HepG2 (cell line): Measurements from ENCODE around the gene SIRT7. TPM values are rescaled to one million over a fixed set of nuclear protein-coding genes. Genes with fewer than 3 reads are reported as not detected.

Source experiments
- CSRNP1 ChIP-seq: sonication (generic); formaldehyde crosslinking; IDR thresholded peaks from 2 replicates; pipeline ENCODE4 v1.8.1; 2023; ENCODE audit warnings: mild to moderate bottlenecking, missing genetic modification reagents
- EEA1 ChIP-seq: sonication (generic); formaldehyde crosslinking; IDR thresholded peaks from 2 replicates; pipeline ENCODE4 v1.5.1; 2020; ENCODE audit warnings: mild to moderate bottlenecking, missing genetic modification reagents, borderline replicate concordance
- MAF1 ChIP-seq: sonication (generic); formaldehyde crosslinking; IDR thresholded peaks from 2 replicates; pipeline ENCODE4 v1.5.0; 2020; ENCODE audit warnings: missing genetic modification reagents, borderline replicate concordance
- MEF2D ChIP-seq: sonication (generic); formaldehyde crosslinking; IDR thresholded peaks from 2 replicates; pipeline ENCODE4 v1.5.1; 2020; ENCODE audit warnings: mild to moderate bottlenecking, missing genetic modification reagents
- PPARG ChIP-seq: conservative IDR thresholded peaks from 2 replicates; pipeline ENCODE4 v1.6.1; 2016; ENCODE audit warnings: missing biosample characterization, missing genetic modification reagents
- REST ChIP-seq, 2 experiments: IDR thresholded peaks; 2 replicates each; pipeline ENCODE4 v1.6.1; 2011 to 2012; ENCODE audit warnings: low read length in 2 of 2, borderline replicate concordance in 1 of 2, low read depth in 1 of 2, mild to moderate bottlenecking in 1 of 2, moderate library complexity in 1 of 2
- RXRA ChIP-seq: sonication (generic); formaldehyde crosslinking; IDR thresholded peaks from 2 replicates; pipeline ENCODE4 v1.5.1; 2020; ENCODE audit warnings: missing genetic modification reagents
- SKI ChIP-seq: fragments of 450-650 bp; IDR thresholded peaks from one replicate; pipeline ENCODE4 v1.6.1; 2018; ENCODE audit warnings: mild to moderate bottlenecking; ENCODE audit not compliant: partially characterized antibody
- SPEN ChIP-seq: sonication (generic); formaldehyde crosslinking; IDR thresholded peaks from 2 replicates; pipeline ENCODE4 v1.5.1; 2020; ENCODE audit warnings: low read depth, mild to moderate bottlenecking, missing genetic modification reagents
- ZBTB20 ChIP-seq: sonication (generic); formaldehyde crosslinking; IDR thresholded peaks from 2 replicates; pipeline ENCODE4 v1.8.1; 2023; ENCODE audit warnings: missing genetic modification reagents, low read depth, mild to moderate bottlenecking, borderline replicate concordance
- ZBTB42 ChIP-seq: sonication (generic); formaldehyde crosslinking; IDR thresholded peaks from 2 replicates; pipeline ENCODE4 v1.5.0; 2020; ENCODE audit warnings: mild to moderate bottlenecking, missing genetic modification reagents
- ZFP62 ChIP-seq: sonication (generic); formaldehyde crosslinking; IDR thresholded peaks from 2 replicates; pipeline ENCODE4 v1.4.0; 2020; ENCODE audit warnings: missing genetic modification reagents
- ZNF441 ChIP-seq: sonication (generic); formaldehyde crosslinking; IDR thresholded peaks from 2 replicates; pipeline ENCODE4 v1.7.0; 2021; ENCODE audit warnings: missing genetic modification reagents, borderline replicate concordance
- ZNF512 ChIP-seq: sonication (generic); formaldehyde crosslinking; IDR thresholded peaks from 2 replicates; pipeline ENCODE4 v1.4.0; 2020; ENCODE audit warnings: mild to moderate bottlenecking, missing genetic modification reagents
- ZNF598 ChIP-seq: sonication (generic); formaldehyde crosslinking; IDR thresholded peaks from 2 replicates; pipeline ENCODE4 v1.5.1; 2020; ENCODE audit warnings: mild to moderate bottlenecking, missing genetic modification reagents, borderline replicate concordance
- ZNF639 ChIP-seq: conservative IDR thresholded peaks from 2 replicates; pipeline ENCODE4 v1.6.1; 2018; ENCODE audit warnings: missing genetic modification reagents
- ZNF772 ChIP-seq: sonication (generic); formaldehyde crosslinking; IDR thresholded peaks from 2 replicates; pipeline ENCODE4 v1.5.0; 2020; ENCODE audit warnings: mild to moderate bottlenecking, missing genetic modification reagents
- polyA plus RNA-seq, 8 experiments: library from polyadenylated mRNA; depleted of rRNA in 3 of 8; stranded (reverse) in 7 of 8; unstranded in 1 of 8; fragments of >200 nt; fragmentation: Illumina TruSeq in 4 of 8; extraction: Trizol in 4 of 8; gene quantifications; 2 replicates each; pipeline versions ENCODE4 v1.2.1 to v1.2.3, GENCODE V29; 2011 to 2016; ENCODE audit warnings: low read depth in 4 of 8, missing spikeins in 1 of 8, mixed read lengths in 1 of 8; ENCODE audit not compliant: insufficient read depth in 1 of 8
- total RNA-seq, 5 experiments: library from RNA; depleted of rRNA; stranded (reverse); fragments of >200 nt; fragmentation: Illumina TruSeq; extraction: Trizol; gene quantifications; 2 replicates each; pipeline ENCODE4 v1.2.3, GENCODE V29; 2016; ENCODE audit warnings: low read depth in 1 of 5
- TF ChIP-seq, protein P1 (sequence below): sonication (generic); formaldehyde crosslinking; IDR thresholded peaks from 2 replicates; pipeline ENCODE4 v1.5.0; 2020; ENCODE audit warnings: missing genetic modification reagents
- TF ChIP-seq, protein P2 (sequence below): sonication (generic); formaldehyde crosslinking; conservative IDR thresholded peaks from 2 replicates; pipeline ENCODE4 v1.4.0; 2020; ENCODE audit warnings: missing genetic modification reagents

SIRT7 gene
- total and polyA plus RNA-seq, 2 of the 13 experiments (the other 11 are each of a cell fraction or from before 2014, with no cell fraction given): 8.3 to 24.8 TPM

GRCh38 chr17:81932333-81932983 lies 14.5 kb upstream of the SIRT7 start (continued):
- no peak for TF ChIP-seq EEA1 (CRISPR knock-in tag)
- TF ChIP-seq ZNF598: no peak
- peak; percentile 27; the same call in 1 of the 2 replicates for TF ChIP-seq SPEN (CRISPR knock-in tag)
- no peak for TF ChIP-seq ZNF512 (CRISPR knock-in tag)
- TF ChIP-seq CSRNP1 (CRISPR knock-in tag): no peak
- TF ChIP-seq, protein P1, sequence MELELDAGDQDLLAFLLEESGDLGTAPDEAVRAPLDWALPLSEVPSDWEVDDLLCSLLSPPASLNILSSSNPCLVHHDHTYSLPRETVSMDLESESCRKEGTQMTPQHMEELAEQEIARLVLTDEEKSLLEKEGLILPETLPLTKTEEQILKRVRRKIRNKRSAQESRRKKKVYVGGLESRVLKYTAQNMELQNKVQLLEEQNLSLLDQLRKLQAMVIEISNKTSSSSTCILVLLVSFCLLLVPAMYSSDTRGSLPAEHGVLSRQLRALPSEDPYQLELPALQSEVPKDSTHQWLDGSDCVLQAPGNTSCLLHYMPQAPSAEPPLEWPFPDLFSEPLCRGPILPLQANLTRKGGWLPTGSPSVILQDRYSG (CRISPR knock-in tag): no peak
- no peak for TF ChIP-seq ZBTB20 (CRISPR knock-in tag)
- TF ChIP-seq ZFP62 (CRISPR knock-in tag): no peak
- no peak for TF ChIP-seq REST (IDR thresholded peaks at IDR 0.05; ENCODE audit: borderline replicate concordance in 1 of 2, low read depth in 1 of 2, low read length in 2 of 2)
- no peak for TF ChIP-seq ZBTB42 (CRISPR knock-in tag)
- TF ChIP-seq SKI: no peak
- no peak for TF ChIP-seq MEF2D
- TF ChIP-seq PPARG (CRISPR knock-in tag): no peak
- no peak for TF ChIP-seq ZNF639 (CRISPR knock-in tag)
- TF ChIP-seq, protein P2, sequence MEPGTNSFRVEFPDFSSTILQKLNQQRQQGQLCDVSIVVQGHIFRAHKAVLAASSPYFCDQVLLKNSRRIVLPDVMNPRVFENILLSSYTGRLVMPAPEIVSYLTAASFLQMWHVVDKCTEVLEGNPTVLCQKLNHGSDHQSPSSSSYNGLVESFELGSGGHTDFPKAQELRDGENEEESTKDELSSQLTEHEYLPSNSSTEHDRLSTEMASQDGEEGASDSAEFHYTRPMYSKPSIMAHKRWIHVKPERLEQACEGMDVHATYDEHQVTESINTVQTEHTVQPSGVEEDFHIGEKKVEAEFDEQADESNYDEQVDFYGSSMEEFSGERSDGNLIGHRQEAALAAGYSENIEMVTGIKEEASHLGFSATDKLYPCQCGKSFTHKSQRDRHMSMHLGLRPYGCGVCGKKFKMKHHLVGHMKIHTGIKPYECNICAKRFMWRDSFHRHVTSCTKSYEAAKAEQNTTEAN (CRISPR knock-in tag): no peak
- no peak for TF ChIP-seq ZNF441 (CRISPR knock-in tag)
- no peak for TF ChIP-seq RXRA (CRISPR knock-in tag)
- no peak for TF ChIP-seq MAF1
- no peak for TF ChIP-seq ZNF772 (CRISPR knock-in tag)
